ENCODE results near the gene RTN4RL1. TPM values are rescaled to one million over a fixed set of nuclear protein-coding genes. Genes with fewer than 3 reads are reported as not detected.

Gene RTN4RL1
- total RNA-seq, 1 donor from 2014 or later, result 4.0 TPM

GRCh38 chr17:1920948-1921351 lies 104.2 kb downstream of the RTN4RL1 start:
- no peaks in the 10 kb centered on the region for H3K4me1 ChIP-seq
- H3K27me3 ChIP-seq (ENCODE audit: low read depth), result peaks cover 5% of the 10 kb centered on the region
- TF ChIP-seq, protein P1, sequence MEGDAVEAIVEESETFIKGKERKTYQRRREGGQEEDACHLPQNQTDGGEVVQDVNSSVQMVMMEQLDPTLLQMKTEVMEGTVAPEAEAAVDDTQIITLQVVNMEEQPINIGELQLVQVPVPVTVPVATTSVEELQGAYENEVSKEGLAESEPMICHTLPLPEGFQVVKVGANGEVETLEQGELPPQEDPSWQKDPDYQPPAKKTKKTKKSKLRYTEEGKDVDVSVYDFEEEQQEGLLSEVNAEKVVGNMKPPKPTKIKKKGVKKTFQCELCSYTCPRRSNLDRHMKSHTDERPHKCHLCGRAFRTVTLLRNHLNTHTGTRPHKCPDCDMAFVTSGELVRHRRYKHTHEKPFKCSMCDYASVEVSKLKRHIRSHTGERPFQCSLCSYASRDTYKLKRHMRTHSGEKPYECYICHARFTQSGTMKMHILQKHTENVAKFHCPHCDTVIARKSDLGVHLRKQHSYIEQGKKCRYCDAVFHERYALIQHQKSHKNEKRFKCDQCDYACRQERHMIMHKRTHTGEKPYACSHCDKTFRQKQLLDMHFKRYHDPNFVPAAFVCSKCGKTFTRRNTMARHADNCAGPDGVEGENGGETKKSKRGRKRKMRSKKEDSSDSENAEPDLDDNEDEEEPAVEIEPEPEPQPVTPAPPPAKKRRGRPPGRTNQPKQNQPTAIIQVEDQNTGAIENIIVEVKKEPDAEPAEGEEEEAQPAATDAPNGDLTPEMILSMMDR (IDR thresholded peaks at IDR 0.05; ENCODE audit: borderline replicate concordance), result no peak
- DNase-seq, result no peak
- intact Hi-C loops (cut with micrococcal nuclease), result no loop called here
- H3K9me3 ChIP-seq (replicated peaks), result no peaks in the 10 kb centered on the region
- H3K36me3 ChIP-seq, result no peaks in the 10 kb centered on the region
- H3K27ac ChIP-seq (replicated peaks), result no peak overlapping the region
- H3K4me3 ChIP-seq, result no peak overlapping the region

- Histone ChIP-seq H3K4me1 (no peaks in the 10 kb centered on the region), H3K27ac (replicated peaks) (no peak overlapping the region), H3K4me3 (no peak overlapping the region), H3K27me3 (ENCODE audit: low read depth) (peaks cover 22% of the 10 kb centered on the region), H3K9me3 (replicated peaks) (no peaks in the 10 kb centered on the region), H3K36me3 (no peaks in the 10 kb centered on the region)
- intact Hi-C loops (cut with micrococcal nuclease), result loop anchor here (10.0 kb wide), 1 partner anchor 106 kb away; the partner anchor contains the start of gene RTN4RL1
- DNase-seq, result no peak
- TF ChIP-seq, protein P1 (IDR thresholded peaks at IDR 0.05; ENCODE audit: borderline replicate concordance), result no peak
Measured at GRCh38 chr17:1919201-1919600, 105.9 kb downstream of the RTN4RL1 start.

GRCh38 chr17:1918346-1919162 lies 106.6 kb downstream of the RTN4RL1 start:
- intact Hi-C loops (cut with micrococcal nuclease), result loop anchor here (10.0 kb wide), 1 partner anchor 106 kb away; the partner anchor contains the start of gene RTN4RL1
- H3K4me1 ChIP-seq, result no peaks in the 10 kb centered on the region
- no peak for DNase-seq
- H3K4me3 ChIP-seq, result no peak overlapping the region
- peaks cover 28% of the 10 kb centered on the region for H3K27me3 ChIP-seq (ENCODE audit: low read depth)
- no peaks in the 10 kb centered on the region for H3K36me3 ChIP-seq
- TF ChIP-seq, protein P1 (IDR thresholded peaks at IDR 0.05; ENCODE audit: borderline replicate concordance), result no peak
- no peak overlapping the region for H3K27ac ChIP-seq (replicated peaks)
- H3K9me3 ChIP-seq (replicated peaks), result no peaks in the 10 kb centered on the region

DNA sequence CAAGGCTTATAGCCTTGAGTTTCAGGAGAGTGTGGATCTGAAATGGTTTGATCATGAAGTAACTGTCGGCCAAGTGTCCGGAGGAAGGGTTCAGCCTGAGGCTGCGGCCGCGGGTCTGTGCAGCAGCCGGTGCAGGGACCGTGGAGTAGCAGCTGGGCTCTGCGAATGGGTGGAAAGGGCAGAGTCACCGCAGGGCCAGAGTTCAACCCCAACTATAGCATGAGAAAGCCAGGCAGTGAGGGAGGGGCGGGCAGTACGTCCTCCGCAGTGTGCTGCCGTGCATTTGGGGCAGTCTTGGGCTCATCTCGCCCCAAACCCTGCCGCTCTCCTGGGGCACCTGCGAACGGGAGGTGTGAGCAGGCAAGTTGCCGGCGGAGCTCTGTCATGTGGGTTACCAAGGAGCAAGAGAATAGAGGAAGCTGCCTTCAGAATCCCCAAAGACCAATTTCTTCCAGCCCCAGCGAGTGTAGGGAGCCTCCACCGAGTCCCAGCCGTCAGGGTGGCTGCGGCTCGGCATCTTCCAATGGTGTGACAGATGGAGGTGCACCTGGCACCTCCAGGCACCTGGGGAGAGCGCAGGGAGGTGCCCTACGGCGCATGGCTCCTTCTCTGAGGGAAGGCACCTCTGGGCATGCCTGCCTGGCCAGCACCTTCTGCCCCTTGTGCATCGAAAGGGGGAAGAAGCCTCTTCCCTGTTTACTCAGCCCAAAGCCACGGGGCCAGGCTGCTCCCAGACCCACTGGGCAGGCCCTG lies 108.0 kb downstream of the RTN4RL1 start:
- no peaks in the 10 kb centered on the region for H3K4me1 ChIP-seq
- peaks cover 42% of the 10 kb centered on the region for H3K27me3 ChIP-seq (ENCODE audit: low read depth)
- H3K9me3 ChIP-seq (replicated peaks), result no peaks in the 10 kb centered on the region
- TF ChIP-seq, protein P1 (IDR thresholded peaks at IDR 0.05; ENCODE audit: borderline replicate concordance), result no peak
- DNase-seq, result no peak
- no peak overlapping the region for H3K4me3 ChIP-seq
- H3K36me3 ChIP-seq, result no peaks in the 10 kb centered on the region
- intact Hi-C loops (cut with micrococcal nuclease), result loop anchor here (10.0 kb wide), 1 partner anchor 108 kb away; the partner anchor contains the start of gene RTN4RL1
- no peak overlapping the region for H3K27ac ChIP-seq (replicated peaks)

GRCh38 chr17:1916316-1916715 lies 108.8 kb downstream of the RTN4RL1 start:
- DNase-seq, result no peak
- TF ChIP-seq, protein P1 (IDR thresholded peaks at IDR 0.05; ENCODE audit: borderline replicate concordance), result no peak
- no peak overlapping the region for H3K27ac ChIP-seq (replicated peaks)
- H3K27me3 ChIP-seq (ENCODE audit: low read depth), result peaks cover 50% of the 10 kb centered on the region
- intact Hi-C loops (cut with micrococcal nuclease), result loop anchor here (10.0 kb wide), 1 partner anchor 108 kb away; the partner anchor contains the start of gene RTN4RL1
- H3K36me3 ChIP-seq, result no peaks in the 10 kb centered on the region
- H3K4me1 ChIP-seq, result no peaks in the 10 kb centered on the region
- H3K4me3 ChIP-seq, result no peak overlapping the region
- H3K9me3 ChIP-seq (replicated peaks), result no peaks in the 10 kb centered on the region
